RPMI8226 (cell line): ENCODE data around the gene TBC1D5.
"Not testable (repeated sequence)": the region's sequence is repeated elsewhere in the genome, so short reads cannot be mapped to it uniquely, and the experiment has no call there.

Experiments
- DNase-seq: peaks from one replicate; pipeline ENCODE4 v3.0.0-alpha.2; 2015

TBC1D5 gene

GRCh38 chr3:17394541-17395155 is 347.8 kb downstream of the TBC1D5 start:
- DNase-seq, result no peak

- not testable (repeated sequence) for DNase-seq
Observed at GRCh38 chr3:17392516-17392915, 349.9 kb downstream of the TBC1D5 start.

DNA sequence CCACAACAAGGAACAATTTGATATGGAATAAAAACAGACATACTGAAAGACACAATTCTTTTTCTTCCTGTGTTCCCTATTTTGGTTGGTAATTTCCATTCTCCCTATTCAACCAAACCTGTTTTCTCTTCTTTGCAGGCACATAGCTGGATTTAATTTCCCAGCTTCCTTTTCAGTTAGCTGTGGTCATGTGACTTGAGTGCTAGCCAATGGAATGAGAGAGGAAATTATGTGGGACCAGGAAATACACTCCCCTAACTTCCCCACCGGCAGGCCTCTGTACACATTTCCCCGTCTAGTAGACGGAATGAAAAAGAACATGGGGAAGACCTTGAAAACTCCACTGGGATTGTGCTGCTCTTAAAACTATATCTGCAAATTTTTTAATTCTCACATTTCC is 351.6 kb downstream of the TBC1D5 start:
- no peak for DNase-seq

GRCh38 chr3:17387108-17387507 is 355.3 kb downstream of the TBC1D5 start:
- DNase-seq, result no peak

GRCh38 chr3:17386432-17386831 is 356.0 kb downstream of the TBC1D5 start:
- DNase-seq, result no peak

- no peak for DNase-seq
Observed at GRCh38 chr3:17384567-17385296, 357.7 kb downstream of the TBC1D5 start.

- DNase-seq, result no peak
Observed at GRCh38 chr3:17373304-17373703, 369.1 kb downstream of the TBC1D5 start.

DNA sequence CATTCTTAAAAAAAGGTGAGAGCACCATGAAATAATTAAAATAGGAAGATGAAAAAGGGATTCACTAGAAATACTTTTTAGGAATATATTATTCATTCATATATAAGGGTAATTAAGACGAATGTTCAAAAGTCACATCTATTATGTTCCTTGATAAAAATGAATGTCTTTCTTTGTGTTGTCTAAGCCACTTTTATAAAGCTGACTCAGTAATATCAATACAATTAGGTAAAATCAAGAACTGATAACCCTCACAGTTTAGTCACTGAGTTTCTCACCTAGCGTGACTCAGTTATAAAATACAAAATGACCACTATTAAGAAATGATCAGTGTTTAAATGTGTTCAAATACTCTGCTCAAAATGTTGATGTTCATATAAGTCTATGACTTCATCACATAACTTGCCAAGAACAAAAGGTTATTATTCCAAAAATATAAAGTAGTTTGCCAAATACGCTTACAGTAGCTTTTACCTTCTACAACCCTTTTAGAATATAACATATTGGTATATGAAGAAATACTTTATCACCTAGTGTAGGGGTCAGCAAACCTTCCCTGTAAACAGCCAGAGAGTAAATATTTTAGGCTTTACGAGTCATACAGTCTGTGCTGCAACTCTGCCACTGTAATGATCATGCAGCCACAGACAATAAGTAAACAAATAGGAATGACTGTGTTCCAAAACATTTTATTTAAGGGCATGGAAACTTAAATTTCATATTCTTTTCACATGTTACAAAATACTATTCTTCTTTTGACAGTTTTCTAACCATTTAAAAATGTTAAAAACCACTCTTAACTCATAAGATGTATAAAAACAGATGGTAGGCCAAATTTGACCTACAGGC is 369.8 kb downstream of the TBC1D5 start:
- no peak for DNase-seq

DNA sequence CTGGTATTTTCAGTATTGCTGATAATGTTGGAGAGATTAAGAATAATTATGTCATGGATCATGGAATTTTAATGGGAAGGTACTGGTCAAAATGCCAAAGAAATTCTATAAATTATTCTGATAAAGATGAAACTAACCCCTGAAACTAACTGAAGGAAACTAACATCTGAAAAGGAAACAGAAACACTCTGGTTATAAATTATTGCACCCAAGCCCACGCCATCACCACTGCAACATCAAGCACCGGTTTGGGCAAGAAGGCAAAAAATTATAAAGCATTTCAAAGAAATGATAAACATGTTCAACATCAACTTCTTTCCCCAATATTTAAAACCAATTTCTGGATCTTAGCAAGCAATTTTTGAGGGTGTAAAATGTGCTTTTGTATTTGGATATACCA is 372.5 kb downstream of the TBC1D5 start:
- no peak for DNase-seq

DNA sequence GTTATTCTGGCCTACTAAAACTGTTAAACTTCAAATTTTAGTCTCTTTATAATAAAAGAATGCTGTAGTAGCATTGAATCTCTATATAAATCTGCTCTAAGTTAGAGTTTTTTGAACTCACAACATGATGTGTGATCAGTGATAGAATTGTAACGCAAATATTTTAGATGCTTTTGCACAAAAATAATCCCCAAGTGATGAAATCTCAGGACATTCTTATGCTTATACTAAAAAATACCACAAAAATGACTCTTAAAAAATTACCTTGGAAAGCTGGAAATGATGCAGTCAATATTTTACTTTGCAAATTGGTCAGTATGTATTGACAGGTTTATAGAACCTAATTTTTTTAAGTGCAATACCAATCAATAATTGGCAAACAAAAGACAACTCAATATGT is 375.3 kb downstream of the TBC1D5 start:
- no peak for DNase-seq

- DNase-seq, result no peak
Observed at GRCh38 chr3:17360991-17361390, 381.4 kb downstream of the TBC1D5 start.

DNA sequence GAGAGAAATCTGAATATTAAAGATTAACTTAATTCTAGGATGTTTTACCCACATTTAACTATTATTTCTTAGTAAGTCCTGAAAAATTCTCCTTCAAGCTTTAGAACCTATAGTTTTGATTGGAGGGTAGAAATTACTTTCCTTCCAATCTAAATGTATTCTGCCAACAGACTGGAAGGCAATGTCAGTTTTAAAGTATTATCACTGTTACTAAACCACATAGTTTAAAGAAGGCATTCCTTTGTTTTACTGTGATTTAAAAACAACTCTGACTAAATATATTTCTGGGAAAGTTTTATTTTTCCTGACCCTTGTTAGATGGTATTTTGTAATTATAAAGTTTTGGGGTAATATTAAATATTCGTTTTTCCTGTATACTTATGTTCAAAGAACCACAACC is 382.5 kb downstream of the TBC1D5 start:
- DNase-seq, result no peak

GRCh38 chr3:17357035-17357710 is 385.3 kb downstream of the TBC1D5 start:
- no peak for DNase-seq

DNA sequence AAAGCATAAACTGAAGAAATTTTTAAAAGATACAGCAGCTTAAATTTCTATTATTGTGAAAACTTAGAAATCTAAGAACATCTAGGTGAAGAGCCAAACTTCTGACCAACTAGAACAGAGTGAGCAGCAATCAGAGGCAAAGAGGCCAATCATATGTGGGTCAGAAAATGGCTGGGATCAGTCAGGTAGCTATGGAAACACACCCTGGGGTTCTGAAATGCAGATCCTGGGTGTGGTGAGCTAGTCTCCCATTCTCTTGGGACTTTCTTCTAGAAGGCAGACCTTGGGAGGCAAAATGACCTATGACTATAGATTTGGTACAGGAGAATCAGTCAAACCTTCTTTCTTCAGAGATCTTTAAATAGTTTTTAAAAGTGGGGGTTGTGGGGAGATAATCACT is 385.8 kb downstream of the TBC1D5 start:
- no peak for DNase-seq

DNA sequence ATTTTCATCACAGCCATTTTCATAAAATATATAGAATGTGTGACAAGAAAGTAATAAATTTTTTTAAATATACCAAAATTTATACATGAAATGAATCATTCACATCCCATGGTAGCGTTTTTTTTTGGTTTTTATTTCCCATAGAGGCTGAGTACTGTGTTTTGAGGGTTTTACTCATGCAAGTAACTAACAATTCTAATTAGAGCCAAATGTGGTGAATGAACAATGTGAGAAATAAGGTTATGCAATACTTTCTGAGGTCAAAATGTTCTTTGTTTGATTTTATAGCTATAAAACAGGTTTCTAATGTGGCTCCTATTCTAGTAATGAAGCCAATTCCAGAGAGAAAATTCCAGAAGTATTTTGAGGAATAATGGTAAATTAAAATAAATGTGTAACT is 386.8 kb downstream of the TBC1D5 start:
- DNase-seq, result no peak

- DNase-seq, result no peak
Observed at GRCh38 chr3:17354341-17354740, 388.1 kb downstream of the TBC1D5 start.

DNA sequence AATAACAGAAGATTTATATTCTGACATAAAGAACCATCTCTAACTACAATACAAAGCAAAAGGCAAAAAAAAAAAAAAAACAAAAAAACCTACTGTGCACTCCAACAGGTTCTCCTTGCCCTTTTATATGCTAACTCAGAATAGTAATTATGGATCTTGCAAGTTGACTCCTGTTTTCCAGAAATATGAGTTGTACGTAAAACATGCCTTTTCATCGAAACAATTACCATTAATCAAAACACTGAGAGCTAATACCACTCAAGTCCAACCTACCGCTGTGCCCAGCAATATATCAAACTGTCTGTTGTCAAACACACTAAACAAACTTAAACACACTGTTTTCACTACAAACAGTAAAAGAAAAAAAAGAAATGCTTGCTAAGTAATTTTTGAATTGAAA is 389.8 kb downstream of the TBC1D5 start:
- DNase-seq, result no peak

DNA sequence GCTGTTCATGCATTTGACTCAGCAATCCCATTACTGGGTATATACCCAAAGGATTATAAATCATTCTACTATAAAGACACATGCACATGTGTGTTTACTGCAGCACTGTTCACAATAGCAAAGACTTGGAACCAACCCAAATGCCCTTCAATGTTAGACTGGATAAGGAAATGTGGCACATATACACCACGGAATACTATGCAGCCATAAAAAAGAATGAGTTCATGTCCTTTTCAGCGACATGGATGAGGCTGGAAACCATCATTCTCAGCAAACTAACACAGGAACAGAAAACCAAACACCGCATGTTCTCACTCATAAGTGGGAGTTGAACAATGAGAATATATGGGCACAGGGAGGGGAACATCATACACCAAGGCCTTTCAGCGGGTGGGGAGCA is 391.2 kb downstream of the TBC1D5 start:
- not testable (repeated sequence) for DNase-seq

DNA sequence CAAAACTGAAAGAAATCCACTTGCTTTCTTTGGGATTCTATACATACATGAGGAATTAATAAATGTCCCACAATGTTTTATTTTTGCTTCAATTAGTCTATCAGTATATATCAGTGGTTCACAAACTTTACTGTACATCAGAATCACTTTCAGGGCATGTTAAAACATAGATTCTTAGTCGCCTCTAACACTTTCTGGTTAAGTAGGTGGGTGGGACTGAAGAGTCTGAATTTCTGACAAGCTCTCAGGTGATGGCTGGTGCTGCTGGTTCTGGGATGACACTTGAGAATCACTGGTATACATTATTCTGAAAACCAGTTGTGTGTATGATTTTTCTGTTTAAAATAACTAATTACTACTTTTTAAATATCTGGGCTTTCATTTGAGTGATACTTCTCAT is 393.3 kb downstream of the TBC1D5 start:
- no peak for DNase-seq

GRCh38 chr3:17342119-17342518 is 400.3 kb downstream of the TBC1D5 start:
- no peak for DNase-seq

DNA sequence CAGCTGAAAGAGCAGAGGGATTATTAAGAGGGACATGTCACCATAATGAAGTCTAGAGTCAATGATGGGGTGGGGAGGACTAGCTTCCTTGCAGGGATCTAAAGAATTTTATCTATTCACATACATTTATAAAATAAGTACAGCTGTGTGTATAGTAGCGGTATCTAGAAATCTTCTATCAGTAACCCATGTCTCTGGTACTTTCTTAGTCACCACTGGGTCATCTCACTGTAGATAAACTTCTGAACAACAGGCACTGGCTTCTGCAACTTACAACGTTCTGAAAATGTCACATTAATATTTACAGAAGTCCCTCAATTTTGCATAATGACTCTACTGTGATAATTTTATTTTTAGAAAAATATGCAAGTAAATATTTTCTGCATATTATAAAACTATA is 401.7 kb downstream of the TBC1D5 start:
- no peak for DNase-seq

DNA sequence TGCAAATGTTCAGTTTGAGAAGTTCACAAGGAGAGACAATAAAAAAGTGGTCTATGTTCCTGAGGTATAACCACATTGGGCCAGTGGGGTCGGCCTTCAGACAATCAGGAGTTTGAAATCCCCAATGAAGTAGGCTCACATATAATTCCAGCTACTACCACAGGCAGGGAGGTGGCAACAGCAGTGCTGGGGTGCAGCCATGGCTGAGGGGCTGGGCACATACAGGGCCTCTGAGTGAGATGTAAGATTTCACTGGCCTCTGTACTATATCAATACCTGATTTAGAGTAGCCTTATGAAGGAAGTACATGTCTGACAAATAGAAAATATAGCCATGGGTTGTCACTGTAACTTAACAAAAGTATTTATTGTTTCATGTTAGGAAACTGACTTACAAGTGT is 402.2 kb downstream of the TBC1D5 start:
- DNase-seq, result no peak

DNA sequence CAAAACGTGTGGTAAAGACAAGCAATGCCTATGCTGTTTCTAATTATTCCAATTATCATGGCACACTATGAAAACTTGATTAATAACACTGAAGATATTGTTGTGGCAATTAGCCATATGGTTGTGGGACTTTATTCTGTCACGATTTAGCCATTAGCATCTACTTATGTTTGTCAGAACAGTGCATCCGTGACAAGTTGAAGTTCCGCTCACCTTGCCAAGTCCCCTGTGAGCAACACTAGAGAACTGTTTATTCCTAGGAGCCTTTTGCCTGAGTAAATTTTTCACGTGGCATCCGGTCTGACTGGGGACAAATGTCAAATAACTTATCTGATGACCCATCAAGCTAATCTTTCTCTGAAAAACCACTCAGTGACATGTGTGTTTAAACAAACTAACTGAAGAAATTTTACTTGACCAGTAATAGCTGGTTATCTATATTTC is 403.3 kb downstream of the TBC1D5 start:
- DNase-seq, result no peak
